Suprapubic skin (tissue), 4 donors: ENCODE measurements around the gene S1PR4. TPM values are rescaled to one million over a fixed set of nuclear protein-coding genes. Genes with fewer than 3 reads are reported as not detected.

Experiments used
- DNase-seq, 2 donors: peaks; one replicate each; pipeline ENCODE4 v3.0.0-alpha.2; 2019; ENCODE audit warnings: low spot score in 2 of 2
- H3K27ac ChIP-seq: fragments of 200-600 bp; sonication (generic); one replicate; pipeline ENCODE4 v1.5.1; 2019
- H3K27me3 ChIP-seq: fragments of 200-600 bp; sonication (generic); one replicate; pipeline ENCODE4 v1.5.1; 2019
- H3K36me3 ChIP-seq: fragments of 200-600 bp; sonication (generic); one replicate; pipeline ENCODE4 v1.5.1; 2019
- H3K4me1 ChIP-seq: fragments of 200-600 bp; sonication (generic); one replicate; pipeline ENCODE4 v1.5.1; 2019
- H3K4me3 ChIP-seq: fragments of 200-600 bp; sonication (generic); one replicate; pipeline ENCODE4 v1.5.1; 2019; ENCODE audit warnings: mild to moderate bottlenecking
- H3K9me3 ChIP-seq: fragments of 200-600 bp; sonication (generic); one replicate; pipeline ENCODE4 v1.5.1; 2019
- CTCF ChIP-seq, 2 donors: fragments of 200-600 bp in 1 of 2; fragments of 450-650 bp in 1 of 2; sonication (generic) in 1 of 2; IDR thresholded peaks; one replicate each; pipeline ENCODE4 v1.5.1; 2016 to 2019; ENCODE audit warnings: antibody characterized with exemption in 2 of 2, mild to moderate bottlenecking in 1 of 2, moderate library complexity in 1 of 2
- EP300 ChIP-seq: sonication (generic); formaldehyde crosslinking; IDR thresholded peaks from one replicate; pipeline ENCODE4 v1.6.1; 2017; ENCODE audit warnings: antibody characterized with exemption
- POLR2A ChIP-seq, 2 donors: fragments of 450-650 bp; IDR thresholded peaks; one replicate each; pipeline ENCODE4 v1.6.1; 2017; ENCODE audit warnings: antibody characterized with exemption in 2 of 2, mild to moderate bottlenecking in 2 of 2, moderate library complexity in 2 of 2
- POLR2AphosphoS5 ChIP-seq, 3 donors: sonication (generic); formaldehyde crosslinking; IDR thresholded peaks; one replicate each; pipeline ENCODE4 v1.6.1; 2017; ENCODE audit warnings: antibody characterized with exemption in 3 of 3
- WGBS: methylation state at CpG from one replicate; pipeline ENCODE4 v1.1.5; 2018; 5-methylcytosine and 5-hydroxymethylcytosine counted together
- total RNA-seq, 4 donors: library from RNA; depleted of rRNA; stranded (reverse); fragments of >200 nt; gene quantifications; one replicate each; pipeline ENCODE4 v1.1.0, GENCODE V29; 2016

Gene S1PR4
- total RNA-seq, 4 donors from 2014 or later = 0.42 to 2.5 (median 1.9) TPM

GRCh38 chr19:3161453-3161852, 17.1 kb upstream of the S1PR4 start:
- 86% methylated on average over 4 of the region's 4 CpGs for WGBS
- Histone ChIP-seq H3K36me3 (peaks cover 39% of the 10 kb centered on the region), H3K27ac (no peak overlapping the region), H3K9me3 (no peaks in the 10 kb centered on the region), H3K4me3 (no peak overlapping the region), H3K27me3 (no peaks in the 10 kb centered on the region), H3K4me1 (peaks cover 4% of the 10 kb centered on the region)
- no peak for TF ChIP-seq POLR2AphosphoS5 (IDR thresholded peaks at IDR 0.05)
- TF ChIP-seq POLR2A (IDR thresholded peaks at IDR 0.05) = no peak
- no peak for TF ChIP-seq CTCF (IDR thresholded peaks at IDR 0.05)
- TF ChIP-seq EP300 = no peak
- no peak for DNase-seq

- no peaks in the 10 kb centered on the region for H3K9me3 ChIP-seq
- peaks cover 39% of the 10 kb centered on the region for H3K36me3 ChIP-seq
- no peak for TF ChIP-seq POLR2A (IDR thresholded peaks at IDR 0.05)
- TF ChIP-seq CTCF (IDR thresholded peaks at IDR 0.05) = no peak
- TF ChIP-seq EP300 = no peak
- no peak for TF ChIP-seq POLR2AphosphoS5 (IDR thresholded peaks at IDR 0.05)
- no peak overlapping the region for H3K4me3 ChIP-seq
- no peaks in the 10 kb centered on the region for H3K27me3 ChIP-seq
- H3K4me1 ChIP-seq = peaks cover 4% of the 10 kb centered on the region
- 80% methylated on average over 10 of the region's 38 CpGs for WGBS
- no peak for DNase-seq
- no peak overlapping the region for H3K27ac ChIP-seq
These were observed 15.9 kb upstream of the S1PR4 start for GRCh38 chr19:3162418-3163229.

GRCh38 chr19:3163230-3163886, 15.2 kb upstream of the S1PR4 start:
- H3K4me3 ChIP-seq = no peak overlapping the region
- H3K36me3 ChIP-seq = peaks cover 39% of the 10 kb centered on the region
- 26% methylated on average over 20 of the region's 27 CpGs for WGBS
- peaks cover 4% of the 10 kb centered on the region for H3K4me1 ChIP-seq
- peak in 1 of 2 donors; percentile 68 for DNase-seq
- TF ChIP-seq CTCF (IDR thresholded peaks at IDR 0.05) = peak; percentile 74 to 94
- TF ChIP-seq POLR2AphosphoS5 (IDR thresholded peaks at IDR 0.05) = no peak
- no peak overlapping the region for H3K27ac ChIP-seq
- H3K9me3 ChIP-seq = no peaks in the 10 kb centered on the region
- no peaks in the 10 kb centered on the region for H3K27me3 ChIP-seq

- H3K27ac ChIP-seq = no peak overlapping the region
- no peak overlapping the region for H3K4me3 ChIP-seq
- H3K27me3 ChIP-seq = no peaks in the 10 kb centered on the region
- no peak for DNase-seq
- TF ChIP-seq POLR2A (IDR thresholded peaks at IDR 0.05) (no peak), CTCF (IDR thresholded peaks at IDR 0.05) (no peak), POLR2AphosphoS5 (IDR thresholded peaks at IDR 0.05) (no peak), EP300 (no peak)
- H3K9me3 ChIP-seq = no peaks in the 10 kb centered on the region
- H3K4me1 ChIP-seq = peaks cover 4% of the 10 kb centered on the region
- peaks cover 35% of the 10 kb centered on the region for H3K36me3 ChIP-seq
- 81% methylated on average over 7 of the region's 7 CpGs for WGBS
These were observed 14.6 kb upstream of the S1PR4 start for GRCh38 chr19:3163943-3164342.

- Histone ChIP-seq H3K4me1 (peaks cover 4% of the 10 kb centered on the region), H3K27ac (no peak overlapping the region), H3K36me3 (peaks cover 13% of the 10 kb centered on the region), H3K9me3 (no peaks in the 10 kb centered on the region), H3K27me3 (no peaks in the 10 kb centered on the region), H3K4me3 (no peak overlapping the region)
- no peak for DNase-seq
- TF ChIP-seq POLR2AphosphoS5 (IDR thresholded peaks at IDR 0.05) (no peak), POLR2A (IDR thresholded peaks at IDR 0.05) (no peak), CTCF (IDR thresholded peaks at IDR 0.05) (no peak), EP300 (no peak)
- WGBS = 74% methylated on average over 12 of the region's 13 CpGs
These were observed 10.9 kb upstream of the S1PR4 start for GRCh38 chr19:3167533-3168272.
